CD4-positive, alpha-beta T cell (primary cell): ENCODE measurements around the gene ARNT2. TPM values are rescaled to one million over a fixed set of nuclear protein-coding genes. Genes with fewer than 3 reads are reported as not detected.

ENCODE experiments used
- ATAC-seq: fragments of 200-7000 bp; cut with Tn5 transposase; one replicate; pipeline ENCODE4 v1.10.0; 2022; ENCODE audit warnings: mild to moderate bottlenecking; ENCODE audit not compliant: poor library complexity
- CTCF ChIA-PET: fragments of 350-600 bp; sonication (Branson Sonifier 250); formaldehyde crosslinking; loops from one replicate; lab custom pipeline; 2021; ENCODE audit warnings: antibody characterized with exemption, inconsistent platforms; lab: Charles Lee
- POLR2A ChIA-PET: fragments of 350-600 bp; sonication (Branson Sonifier 250); formaldehyde crosslinking; loops from one replicate; lab custom pipeline; 2021; ENCODE audit warnings: antibody characterized with exemption, inconsistent platforms; lab: Charles Lee
- DNase-seq, 14 experiments: peaks; one replicate each; pipeline ENCODE4 v3.0.0-alpha.2; 2013 to 2020; ENCODE audit warnings: mixed read lengths in 2 of 14
- H3K27ac ChIP-seq, 2 donors: one replicate each; pipeline versions ENCODE4 v1.5.1 to v1.7.0; 2013; ENCODE audit warnings: low read length in 2 of 2, low read depth in 1 of 2, mild to moderate bottlenecking in 1 of 2
- H3K27me3 ChIP-seq, 2 experiments: 1 replicate in 1 of 2; 2 replicates in 1 of 2; pipeline versions ENCODE4 v1.6.1 to v1.7.0; 2013; ENCODE audit warnings: low read length in 2 of 2, control low read depth in 1 of 2, mild to moderate bottlenecking in 1 of 2, moderate library complexity in 1 of 2; ENCODE audit not compliant: insufficient read depth in 2 of 2, control insufficient read depth in 1 of 2
- H3K36me3 ChIP-seq: one replicate; pipeline ENCODE4 v1.6.1; 2013; ENCODE audit warnings: low read length, control low read depth; ENCODE audit not compliant: insufficient read depth
- H3K4me1 ChIP-seq: one replicate; pipeline ENCODE4 v1.6.1; 2013; ENCODE audit warnings: low read length, control low read depth; ENCODE audit not compliant: insufficient read depth
- H3K4me3 ChIP-seq: one replicate; pipeline ENCODE4 v1.5.1; 2013; ENCODE audit warnings: mild to moderate bottlenecking, low read length, moderate library complexity
- H3K9me3 ChIP-seq, 2 experiments: 1 replicate in 1 of 2; 2 replicates in 1 of 2; pipeline versions ENCODE4 v1.6.1 to v1.7.0; 2013; ENCODE audit warnings: low read length in 2 of 2, mild to moderate bottlenecking in 2 of 2, control low read depth in 1 of 2, moderate library complexity in 1 of 2; ENCODE audit not compliant: control insufficient read depth in 1 of 2, insufficient read depth in 1 of 2
- H3K27ac Mint-ChIP-seq: one replicate; pipeline ENCODE4 v1.8.0; 2020; ENCODE audit warnings: mixed read lengths
- H3K27me3 Mint-ChIP-seq: one replicate; pipeline ENCODE4 v1.8.0; 2021; ENCODE audit warnings: mixed read lengths
- H3K36me3 Mint-ChIP-seq: one replicate; pipeline ENCODE4 v1.8.0; 2021; ENCODE audit warnings: low read depth, mixed read lengths
- H3K4me1 Mint-ChIP-seq: one replicate; pipeline ENCODE4 v1.8.0; 2021; ENCODE audit warnings: low read depth, mixed read lengths
- H3K4me3 Mint-ChIP-seq: one replicate; pipeline ENCODE4 v1.8.0; 2020; ENCODE audit warnings: mild to moderate bottlenecking, mixed read lengths
- H3K9me3 Mint-ChIP-seq: one replicate; pipeline ENCODE4 v1.8.0; 2020; ENCODE audit warnings: mixed read lengths
- intact Hi-C, 2 experiments: fragments of 100-400 bp; cut with DNase I in 1 of 2; cut with micrococcal nuclease in 1 of 2; formaldehyde crosslinking; loops; one replicate each; pipeline versions ENCODE4 v1.15.1 to v1.9.0; 2023 to 2025; cut with DNase I, micrococcal nuclease
- total RNA-seq, 174 experiments: library from RNA in 2 of 174; stranded (reverse) in 2 of 174; gene quantifications; one replicate each; pipeline ENCODE4 v1.2.3 and lab custom pipeline; 2021 to 2026
- TF ChIP-seq, protein P1 (sequence below): fragments of 200-600 bp; IDR thresholded peaks from one replicate; pipeline ENCODE4 v1.8.0; 2022; ENCODE audit warnings: antibody characterized with exemption, mild to moderate bottlenecking

The ARNT2 gene
- total RNA-seq, 2 experiments from 2014 or later: not detected

DNA sequence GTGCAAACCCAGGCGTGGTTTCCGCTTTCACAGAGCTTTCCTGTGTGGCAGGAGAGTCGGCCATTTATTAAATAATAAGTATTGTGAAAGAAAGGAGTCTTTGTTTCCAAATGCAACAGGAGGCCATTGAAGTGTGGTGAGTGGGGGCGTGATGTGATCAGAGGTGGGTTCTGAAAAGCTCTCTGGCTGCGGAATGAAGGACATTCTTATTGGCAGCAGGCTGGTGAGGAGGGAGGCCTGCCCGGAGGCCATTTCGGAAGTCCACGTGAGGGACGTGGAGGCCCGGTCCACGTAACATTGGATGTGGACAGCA lies 11.1 kb downstream of the ARNT2 start:
- POLR2A ChIA-PET: no interaction called here
- Mint-ChIP-seq H3K9me3 (no peaks in the 10 kb centered on the region), H3K36me3 (no peaks in the 10 kb centered on the region), H3K4me1 (no peaks in the 10 kb centered on the region), H3K4me3 (no peak overlapping the region), H3K27me3 (peaks cover 71% of the 10 kb centered on the region), H3K27ac (no peak overlapping the region)
- CTCF ChIA-PET: no interaction called here
- intact Hi-C loops: no loop called here
- TF ChIP-seq, protein P1, sequence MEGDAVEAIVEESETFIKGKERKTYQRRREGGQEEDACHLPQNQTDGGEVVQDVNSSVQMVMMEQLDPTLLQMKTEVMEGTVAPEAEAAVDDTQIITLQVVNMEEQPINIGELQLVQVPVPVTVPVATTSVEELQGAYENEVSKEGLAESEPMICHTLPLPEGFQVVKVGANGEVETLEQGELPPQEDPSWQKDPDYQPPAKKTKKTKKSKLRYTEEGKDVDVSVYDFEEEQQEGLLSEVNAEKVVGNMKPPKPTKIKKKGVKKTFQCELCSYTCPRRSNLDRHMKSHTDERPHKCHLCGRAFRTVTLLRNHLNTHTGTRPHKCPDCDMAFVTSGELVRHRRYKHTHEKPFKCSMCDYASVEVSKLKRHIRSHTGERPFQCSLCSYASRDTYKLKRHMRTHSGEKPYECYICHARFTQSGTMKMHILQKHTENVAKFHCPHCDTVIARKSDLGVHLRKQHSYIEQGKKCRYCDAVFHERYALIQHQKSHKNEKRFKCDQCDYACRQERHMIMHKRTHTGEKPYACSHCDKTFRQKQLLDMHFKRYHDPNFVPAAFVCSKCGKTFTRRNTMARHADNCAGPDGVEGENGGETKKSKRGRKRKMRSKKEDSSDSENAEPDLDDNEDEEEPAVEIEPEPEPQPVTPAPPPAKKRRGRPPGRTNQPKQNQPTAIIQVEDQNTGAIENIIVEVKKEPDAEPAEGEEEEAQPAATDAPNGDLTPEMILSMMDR: no peak
- Histone ChIP-seq H3K36me3 (no peaks in the 10 kb centered on the region), H3K9me3 (peaks cover 0 to 7% of the 10 kb centered on the region in 2 experiments), H3K27me3 (peaks cover 10 to 18% of the 10 kb centered on the region in 2 experiments), H3K4me1 (no peaks in the 10 kb centered on the region), H3K4me3 (no peak overlapping the region), H3K27ac (no peak overlapping the region)
- no peak for ATAC-seq
- DNase-seq: no peak

DNA sequence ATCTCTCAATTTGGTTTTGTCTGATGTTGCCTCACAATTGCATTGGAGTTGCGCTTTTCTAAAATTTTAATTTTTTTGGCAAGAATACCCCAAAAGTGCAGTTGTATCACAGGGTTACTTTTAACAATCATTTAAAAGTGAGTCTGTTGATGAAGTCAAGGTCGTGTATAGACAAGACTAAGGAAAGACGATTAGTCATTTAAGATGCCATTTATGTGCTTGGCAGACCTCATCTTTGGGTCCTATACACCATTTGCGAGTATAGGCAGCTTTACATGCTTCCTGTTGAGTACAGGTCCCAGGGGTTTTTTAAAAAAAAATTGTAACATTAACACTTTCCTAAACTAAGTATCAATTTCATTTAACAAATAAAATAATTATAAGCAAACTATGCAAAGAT lies 12.5 kb downstream of the ARNT2 start:
- DNase-seq: no peak
- ATAC-seq: no peak
- Mint-ChIP-seq H3K9me3 (no peaks in the 10 kb centered on the region), H3K27me3 (peaks cover 68% of the 10 kb centered on the region), H3K36me3 (no peaks in the 10 kb centered on the region), H3K4me3 (no peak overlapping the region), H3K4me1 (no peaks in the 10 kb centered on the region), H3K27ac (no peak overlapping the region)
- intact Hi-C loops: no loop called here
- no peaks in the 10 kb centered on the region for H3K4me1 ChIP-seq
- H3K4me3 ChIP-seq: no peak overlapping the region
- CTCF ChIA-PET: no interaction called here
- peaks cover 0 to 7% of the 10 kb centered on the region in 2 experiments for H3K9me3 ChIP-seq
- H3K36me3 ChIP-seq: no peaks in the 10 kb centered on the region
- H3K27me3 ChIP-seq: peaks cover 10 to 16% of the 10 kb centered on the region in 2 experiments
- TF ChIP-seq, protein P1: no peak
- POLR2A ChIA-PET: no interaction called here
- no peak overlapping the region for H3K27ac ChIP-seq

DNA sequence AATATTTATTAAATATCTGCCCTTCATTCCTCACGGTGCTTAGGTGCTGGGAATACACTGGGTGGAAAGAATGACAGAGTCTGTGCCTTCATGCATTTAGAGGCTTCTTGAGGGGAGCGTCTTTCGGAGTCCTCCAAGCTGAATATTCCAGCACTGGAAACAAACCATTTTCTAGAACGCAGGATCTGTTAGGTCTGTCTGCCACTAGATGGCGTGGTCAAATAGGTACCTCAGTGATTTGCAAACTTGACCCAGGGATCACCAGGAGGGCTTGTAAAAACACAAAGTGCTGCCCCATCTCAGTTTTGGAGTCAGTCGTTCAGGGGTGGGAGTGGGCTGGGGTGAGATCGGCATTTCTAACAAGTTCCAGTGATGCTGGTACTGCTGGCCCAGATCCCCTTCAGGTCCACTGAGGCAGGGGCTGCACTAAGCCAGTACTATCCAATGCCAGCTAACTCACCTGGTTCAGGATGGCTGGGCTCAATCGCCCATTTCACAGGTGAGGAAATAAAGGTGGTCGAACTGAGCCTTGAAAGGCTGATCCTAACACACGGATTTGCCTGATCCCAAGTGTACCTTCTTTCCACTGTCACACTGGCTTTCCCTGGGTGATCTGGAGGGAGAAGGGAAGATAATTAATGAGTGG lies 14.8 kb downstream of the ARNT2 start:
- ATAC-seq (no peak), DNase-seq (peak in 1 of 14 experiments; percentile 7)
- Mint-ChIP-seq H3K4me1 (no peaks in the 10 kb centered on the region), H3K4me3 (no peak overlapping the region), H3K36me3 (no peaks in the 10 kb centered on the region), H3K27ac (no peak overlapping the region), H3K27me3 (peaks cover 52% of the 10 kb centered on the region), H3K9me3 (no peaks in the 10 kb centered on the region)
- ChIA-PET POLR2A (no interaction called here), CTCF (no interaction called here)
- TF ChIP-seq, protein P1: no peak
- Histone ChIP-seq H3K4me3 (no peak overlapping the region), H3K27me3 (peaks cover 10 to 16% of the 10 kb centered on the region in 2 experiments), H3K4me1 (no peaks in the 10 kb centered on the region), H3K9me3 (no peaks in the 10 kb centered on the region), H3K36me3 (no peaks in the 10 kb centered on the region), H3K27ac (no peak overlapping the region)
- intact Hi-C loops: no loop called here
